GM12878 (cell line): ENCODE measurements around the gene GATAD2B. TPM values are rescaled to one million over a fixed set of nuclear protein-coding genes. Genes with fewer than 3 reads are reported as not detected.
A peak's percentile ranks its signal among the peaks of the same experiment; 100 is the strongest.

Source experiments
- BRCA1 ChIP-seq: IDR thresholded peaks from 2 replicates; pipeline ENCODE4 v1.6.1; 2011; ENCODE audit warnings: low read depth, low read length, improper control_type of control experiment
- CEBPB ChIP-seq, 2 experiments: fragments of 150-350 bp in 1 of 2; IDR thresholded peaks; 2 replicates each; pipeline ENCODE4 v1.6.1; 2012 to 2014; ENCODE audit warnings: low read depth in 2 of 2, low read length in 2 of 2, borderline replicate concordance in 1 of 2, inconsistent platforms in 1 of 2
- CREM ChIP-seq: IDR thresholded peaks from 2 replicates; pipeline ENCODE4 v1.6.1; 2014; ENCODE audit warnings: antibody characterized with exemption, low read depth
- FOXK2 ChIP-seq: fragments of 450-650 bp; IDR thresholded peaks from 2 replicates; pipeline ENCODE4 v1.6.1; 2017; ENCODE audit warnings: mild to moderate bottlenecking, moderate library complexity
- GATAD2B ChIP-seq: fragments of 450-650 bp; conservative IDR thresholded peaks from 2 replicates; pipeline ENCODE4 v1.6.1; 2017; ENCODE audit warnings: low read depth, mild to moderate bottlenecking, moderate library complexity
- JUND ChIP-seq: IDR thresholded peaks from 2 replicates; pipeline ENCODE4 v1.6.1; 2012; ENCODE audit warnings: low read depth, mild to moderate bottlenecking, low read length, improper control_type of control experiment, moderate library complexity
- LARP7 ChIP-seq: fragments of 450-650 bp; IDR thresholded peaks from 2 replicates; pipeline ENCODE4 v1.6.1; 2017; ENCODE audit warnings: mild to moderate bottlenecking
- MYB ChIP-seq: fragments of 150-350 bp; IDR thresholded peaks from 2 replicates; pipeline ENCODE4 v1.6.1; 2014; ENCODE audit warnings: mild to moderate bottlenecking, low read depth, low read length, borderline replicate concordance
- NRF1 ChIP-seq: conservative IDR thresholded peaks from 2 replicates; pipeline ENCODE4 v1.6.1; 2011; ENCODE audit warnings: mild to moderate bottlenecking, low read depth, low read length, improper control_type of control experiment
- POLR2AphosphoS5 ChIP-seq: IDR thresholded peaks from 2 replicates; pipeline ENCODE4 v1.6.1; 2011; ENCODE audit warnings: mild to moderate bottlenecking, low read length, inconsistent platforms
- RELB ChIP-seq: fragments of 450-650 bp; IDR thresholded peaks from 2 replicates; pipeline ENCODE4 v1.6.1; 2017; ENCODE audit warnings: low read depth, mild to moderate bottlenecking, moderate library complexity
- SREBF2 ChIP-seq: IDR thresholded peaks from 2 replicates; pipeline ENCODE4 v1.6.1; 2012; ENCODE audit warnings: mild to moderate bottlenecking, low read length
- TAF1 ChIP-seq: IDR thresholded peaks from 2 replicates; pipeline ENCODE4 v1.6.1; 2011; ENCODE audit warnings: mild to moderate bottlenecking, low read depth, low read length, borderline replicate concordance
- TBL1XR1 ChIP-seq: IDR thresholded peaks from 2 replicates; pipeline ENCODE4 v1.6.1; 2012; ENCODE audit warnings: low read depth, low read length, improper control_type of control experiment
- USF2 ChIP-seq: IDR thresholded peaks from 2 replicates; pipeline ENCODE4 v1.6.1; 2011; ENCODE audit warnings: low read depth, low read length, improper control_type of control experiment, borderline replicate concordance
- YBX1 ChIP-seq: fragments of 450-650 bp; IDR thresholded peaks from 2 replicates; pipeline ENCODE4 v1.6.1; 2016; ENCODE audit warnings: antibody characterized with exemption
- ZNF384 ChIP-seq: IDR thresholded peaks from 2 replicates; pipeline ENCODE4 v1.6.1; 2012; ENCODE audit warnings: low read depth, mild to moderate bottlenecking, low read length, improper control_type of control experiment, borderline replicate concordance
- ZNF687 ChIP-seq: fragments of 450-650 bp; IDR thresholded peaks from 2 replicates; pipeline ENCODE4 v1.6.1; 2017; ENCODE audit warnings: mild to moderate bottlenecking, moderate library complexity
- polyA plus RNA-seq, 11 experiments: library from polyadenylated mRNA; depleted of rRNA in 4 of 11; unstranded in 6 of 11; stranded (reverse) in 5 of 11; fragments of >200 nt; fragmentation: Nextera tagmentation in 4 of 11; fragmentation: Illumina TruSeq in 1 of 11; extraction: Ambion mirVana in 4 of 11; extraction: Trizol in 1 of 11; gene quantifications; 1 replicate in 1 of 11; 2 replicates in 10 of 11; pipeline versions ENCODE4 v1.2.1 to v1.2.3, GENCODE V29; 2011 to 2016; ENCODE audit warnings: inconsistent platforms in 2 of 11, missing spikeins in 2 of 11, low read depth in 1 of 11
- total RNA-seq, 4 experiments: library from RNA; depleted of rRNA in 3 of 4; stranded (reverse); fragments of >200 nt in 3 of 4; fragmentation: Illumina TruSeq in 1 of 4; extraction: Trizol in 1 of 4; gene quantifications; 2 replicates each; pipeline versions ENCODE4 v1.2.1 to v1.2.3, GENCODE V29; 2013 to 2021
- TF ChIP-seq, protein P1 (sequence below): fragments of 450-650 bp; IDR thresholded peaks from 2 replicates; pipeline ENCODE4 v1.6.1; 2014; ENCODE audit warnings: mild to moderate bottlenecking
- TF ChIP-seq, protein P2 (sequence below): fragments of 450-650 bp; conservative IDR thresholded peaks from 2 replicates; pipeline ENCODE4 v1.6.1; 2017; ENCODE audit warnings: mild to moderate bottlenecking, moderate library complexity

GATAD2B gene
- total and polyA plus RNA-seq, 10 of the 15 experiments (the other 5 are each of a cell fraction or from before 2014, with no cell fraction given): 2.4 to 63.1 (median 8.7) TPM

DNA sequence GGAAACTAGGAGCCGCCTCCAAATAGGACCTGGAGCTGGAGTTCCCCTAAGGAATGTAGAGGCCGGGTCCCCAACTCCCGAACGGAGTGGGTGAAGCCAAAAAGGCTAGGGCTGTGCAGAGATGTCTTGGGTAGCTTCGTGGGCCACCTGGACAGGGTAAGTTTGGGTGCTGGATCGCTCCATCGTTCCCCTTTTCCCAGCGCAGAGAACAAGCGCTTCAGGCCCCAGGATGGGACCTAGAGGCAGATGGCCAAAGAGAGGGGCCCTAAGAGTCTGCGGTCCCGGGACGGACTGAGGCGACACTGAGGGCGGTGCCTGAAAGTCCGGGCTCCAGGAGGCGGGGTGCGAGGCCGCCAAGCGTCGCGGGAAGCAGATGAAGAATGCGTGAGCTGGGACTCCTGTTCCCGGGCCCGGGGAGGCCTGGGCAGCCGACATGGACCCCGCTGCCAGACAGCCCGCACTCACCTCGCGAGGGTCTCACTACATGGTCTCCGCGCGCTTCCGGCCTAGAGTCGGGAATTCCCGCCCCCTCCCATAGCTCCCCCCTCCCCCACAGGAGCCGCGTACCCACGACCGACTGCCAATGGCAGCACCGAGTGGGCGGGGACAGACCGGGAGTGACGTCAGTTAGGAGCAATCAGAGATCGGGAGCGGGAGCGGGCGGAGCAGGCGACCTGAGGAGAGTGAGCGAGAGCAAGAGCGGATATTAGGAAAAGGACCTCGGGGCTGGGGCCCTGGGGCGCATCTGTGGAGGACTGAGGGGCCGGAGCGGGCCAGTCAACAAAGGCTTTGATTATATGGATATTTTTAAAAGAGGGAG is 40.5 kb upstream of the GATAD2B start, which contains the start of gene SLC39A1 (continued):
- TF ChIP-seq ZNF687: no peak; the same call in 1 of the 2 replicates
- no peak for TF ChIP-seq YBX1
- peak; percentile 34; the same call in 1 of the 2 replicates for TF ChIP-seq GATAD2B
- no peak for TF ChIP-seq MYB
- 0 out of 2 replicates have a peak, but pooled peaks have one; percentile 10 for TF ChIP-seq LARP7
- TF ChIP-seq CEBPB (IDR thresholded peaks at IDR 0.05; ENCODE audit: borderline replicate concordance in 1 of 2, low read depth in 2 of 2, low read length in 2 of 2): no peak
- no peak for TF ChIP-seq NRF1
- TF ChIP-seq, protein P1, sequence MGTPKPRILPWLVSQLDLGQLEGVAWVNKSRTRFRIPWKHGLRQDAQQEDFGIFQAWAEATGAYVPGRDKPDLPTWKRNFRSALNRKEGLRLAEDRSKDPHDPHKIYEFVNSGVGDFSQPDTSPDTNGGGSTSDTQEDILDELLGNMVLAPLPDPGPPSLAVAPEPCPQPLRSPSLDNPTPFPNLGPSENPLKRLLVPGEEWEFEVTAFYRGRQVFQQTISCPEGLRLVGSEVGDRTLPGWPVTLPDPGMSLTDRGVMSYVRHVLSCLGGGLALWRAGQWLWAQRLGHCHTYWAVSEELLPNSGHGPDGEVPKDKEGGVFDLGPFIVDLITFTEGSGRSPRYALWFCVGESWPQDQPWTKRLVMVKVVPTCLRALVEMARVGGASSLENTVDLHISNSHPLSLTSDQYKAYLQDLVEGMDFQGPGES: no peak
- TF ChIP-seq TBL1XR1: no peak; the same call in 1 of the 2 replicates
- no peak for TF ChIP-seq FOXK2
- peak; percentile 84 for TF ChIP-seq CREM
- TF ChIP-seq SREBF2: no peak
- TF ChIP-seq USF2: no peak
- peak; percentile 68 for TF ChIP-seq TAF1
- no peak for TF ChIP-seq ZNF384
- TF ChIP-seq BRCA1: peak; percentile 45; the same call in 1 of the 2 replicates
- peak; percentile 72 for TF ChIP-seq POLR2AphosphoS5
- TF ChIP-seq, protein P2, sequence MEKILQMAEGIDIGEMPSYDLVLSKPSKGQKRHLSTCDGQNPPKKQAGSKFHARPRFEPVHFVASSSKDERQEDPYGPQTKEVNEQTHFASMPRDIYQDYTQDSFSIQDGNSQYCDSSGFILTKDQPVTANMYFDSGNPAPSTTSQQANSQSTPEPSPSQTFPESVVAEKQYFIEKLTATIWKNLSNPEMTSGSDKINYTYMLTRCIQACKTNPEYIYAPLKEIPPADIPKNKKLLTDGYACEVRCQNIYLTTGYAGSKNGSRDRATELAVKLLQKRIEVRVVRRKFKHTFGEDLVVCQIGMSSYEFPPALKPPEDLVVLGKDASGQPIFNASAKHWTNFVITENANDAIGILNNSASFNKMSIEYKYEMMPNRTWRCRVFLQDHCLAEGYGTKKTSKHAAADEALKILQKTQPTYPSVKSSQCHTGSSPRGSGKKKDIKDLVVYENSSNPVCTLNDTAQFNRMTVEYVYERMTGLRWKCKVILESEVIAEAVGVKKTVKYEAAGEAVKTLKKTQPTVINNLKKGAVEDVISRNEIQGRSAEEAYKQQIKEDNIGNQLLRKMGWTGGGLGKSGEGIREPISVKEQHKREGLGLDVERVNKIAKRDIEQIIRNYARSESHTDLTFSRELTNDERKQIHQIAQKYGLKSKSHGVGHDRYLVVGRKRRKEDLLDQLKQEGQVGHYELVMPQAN: peak; percentile 31; the same call in 1 of the 2 replicates
- peak; percentile 56 for TF ChIP-seq RELB
- no peak for TF ChIP-seq JUND
